Stimulated activated CD4-positive, alpha-beta T cell treated with anti-CD3 and anti-CD28 coated beads, Interleukin-1b, Interleukin-23, amount 100 ng/mL, for 24 hours (primary cell): ENCODE measurements around the gene NR2C1.
A peak's percentile ranks its signal among the peaks of the same experiment; 100 is the strongest.
"Not testable (repeated sequence)": the region's sequence is repeated elsewhere in the genome, so short reads cannot be mapped to it uniquely, and the experiment has no call there.

Source experiments
- DNase-seq, 4 experiments: peaks; one replicate each; pipeline ENCODE4 v3.0.0-alpha.2; 2020; ENCODE audit warnings: low read depth in 4 of 4, low spot score in 1 of 4

Gene NR2C1

DNA sequence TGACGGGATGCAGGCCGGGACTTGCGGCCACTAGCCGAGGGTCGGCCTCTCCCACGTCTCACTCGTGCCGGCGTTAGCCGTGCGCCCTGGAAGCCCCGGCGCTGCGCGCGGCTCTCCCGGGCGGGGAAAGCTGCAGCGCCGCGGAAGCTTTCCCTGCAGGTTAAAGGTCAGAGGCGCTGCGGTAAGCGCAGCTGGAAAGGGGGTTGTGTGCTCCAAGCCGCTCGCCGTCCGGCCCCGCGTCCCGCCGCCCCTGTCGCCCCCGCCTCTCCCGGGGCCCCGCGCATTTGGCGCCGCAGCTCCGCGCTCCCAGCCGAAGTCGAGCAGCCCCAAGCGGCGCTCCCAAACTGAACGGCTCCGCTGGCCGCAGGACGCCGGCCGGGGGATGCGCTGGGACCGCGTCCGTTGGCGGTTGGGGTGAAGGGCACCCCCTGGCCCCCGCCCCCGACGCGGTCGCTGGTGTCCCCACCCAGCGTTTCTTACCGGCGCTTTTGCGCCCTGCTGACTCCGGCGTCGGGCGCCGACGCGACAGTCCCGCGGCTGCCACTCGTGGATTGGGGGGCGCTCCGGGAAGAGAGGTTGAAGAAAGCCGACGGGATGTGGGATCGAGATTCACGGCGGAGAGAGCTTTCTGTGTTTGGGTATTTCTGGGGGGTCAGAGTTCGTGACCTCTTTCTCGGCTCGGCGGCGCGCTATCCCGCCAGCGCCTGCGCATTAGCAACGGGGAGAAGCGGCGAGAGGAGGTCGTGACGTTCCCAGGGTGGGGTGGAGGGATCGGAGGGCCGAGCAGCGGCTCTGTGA is at the start of gene NR2C1:
NR2C1 (minus strand) TSS at position 719 of the 798 bp plus-strand sequence. CDS start 6,234 bp downstream, outside the sequence.
- DNase-seq = peak; percentile 72 to 88 (median 80)

- DNase-seq = no peak
Measured at GRCh38 chr12:95118788-95119179, 45.4 kb upstream of the NR2C1 start.

- DNase-seq = no peak
Measured at GRCh38 chr12:95118138-95118787, 44.8 kb upstream of the NR2C1 start.

DNA sequence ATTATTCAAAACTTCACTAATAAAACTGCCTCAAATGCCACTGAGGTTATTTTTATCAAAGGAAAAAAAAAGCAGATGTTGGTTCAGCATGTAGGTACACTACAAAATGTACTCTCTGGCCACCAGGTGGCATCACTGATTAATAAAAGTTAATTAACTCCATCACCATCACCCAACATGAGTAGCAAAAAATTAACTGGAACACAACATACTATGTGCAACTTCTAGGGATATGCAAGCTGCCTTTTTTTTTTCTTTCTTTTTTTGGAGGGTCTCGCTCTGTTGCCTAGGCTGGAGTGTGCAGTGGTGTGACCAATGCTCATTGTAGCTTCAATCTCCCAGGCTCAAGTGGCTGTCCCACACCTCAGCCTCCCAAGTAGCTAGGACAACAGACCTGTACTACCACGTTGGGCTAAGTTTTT is 43.8 kb upstream of the NR2C1 start:
- DNase-seq = peak; percentile 24 to 49 (median 38)

- DNase-seq = no peak
Measured at GRCh38 chr12:95116773-95117172, 43.4 kb upstream of the NR2C1 start.

DNA sequence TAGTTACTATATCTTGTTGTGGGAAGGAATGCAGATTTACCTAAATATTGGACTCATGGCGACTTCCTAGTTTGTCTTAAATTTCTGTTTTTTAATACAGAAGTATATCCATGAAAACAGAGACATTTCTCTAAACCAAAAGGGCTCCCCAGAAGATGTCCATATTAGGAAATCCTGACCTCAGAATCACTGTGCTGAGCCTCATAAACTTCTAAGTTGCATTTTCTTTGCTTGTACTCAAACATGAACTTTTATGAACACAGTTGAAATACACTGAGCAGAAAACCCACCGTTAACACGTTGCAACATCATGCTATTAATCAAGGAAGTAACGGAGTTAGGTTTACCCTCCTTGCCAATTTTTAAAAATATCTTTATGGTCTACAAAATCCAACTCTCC is 42.9 kb upstream of the NR2C1 start:
- DNase-seq = no peak

- no peak for DNase-seq
Measured at GRCh38 chr12:95115641-95116040, 42.2 kb upstream of the NR2C1 start.

DNA sequence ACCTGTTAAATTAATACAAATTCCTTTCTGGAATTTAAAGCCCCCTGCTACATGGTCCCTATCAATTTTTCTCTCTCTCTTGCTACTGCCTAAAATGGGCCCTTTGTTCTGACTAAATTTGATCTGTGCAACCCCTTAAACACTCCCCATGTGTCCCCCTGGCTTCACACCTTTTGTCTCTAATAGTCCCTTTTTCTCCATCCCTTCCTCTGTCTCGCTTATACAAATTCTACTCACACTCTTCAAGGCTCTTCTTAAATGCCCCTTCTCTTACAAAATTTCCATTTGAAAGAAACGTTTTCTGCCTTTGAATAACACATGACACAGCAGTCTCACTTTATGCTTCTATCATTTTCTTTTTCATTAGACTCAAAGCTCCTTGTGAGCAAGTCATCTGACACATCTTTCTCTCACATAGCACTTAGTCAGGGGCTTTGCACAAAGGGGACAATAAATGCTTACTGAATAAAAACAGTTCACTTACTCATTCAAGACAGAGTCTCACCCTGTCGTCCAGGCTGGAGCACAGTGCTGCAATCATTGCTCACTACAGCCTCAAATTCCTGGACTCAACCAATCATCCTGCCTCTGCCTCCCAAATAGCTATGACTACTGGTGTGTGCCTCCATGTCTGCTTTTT is 41.5 kb upstream of the NR2C1 start:
- no peak for DNase-seq

- no peak for DNase-seq
Measured at GRCh38 chr12:95107362-95107761, 33.9 kb upstream of the NR2C1 start.

- no peak for DNase-seq
Measured at GRCh38 chr12:95105540-95105939, 32.1 kb upstream of the NR2C1 start.

DNA sequence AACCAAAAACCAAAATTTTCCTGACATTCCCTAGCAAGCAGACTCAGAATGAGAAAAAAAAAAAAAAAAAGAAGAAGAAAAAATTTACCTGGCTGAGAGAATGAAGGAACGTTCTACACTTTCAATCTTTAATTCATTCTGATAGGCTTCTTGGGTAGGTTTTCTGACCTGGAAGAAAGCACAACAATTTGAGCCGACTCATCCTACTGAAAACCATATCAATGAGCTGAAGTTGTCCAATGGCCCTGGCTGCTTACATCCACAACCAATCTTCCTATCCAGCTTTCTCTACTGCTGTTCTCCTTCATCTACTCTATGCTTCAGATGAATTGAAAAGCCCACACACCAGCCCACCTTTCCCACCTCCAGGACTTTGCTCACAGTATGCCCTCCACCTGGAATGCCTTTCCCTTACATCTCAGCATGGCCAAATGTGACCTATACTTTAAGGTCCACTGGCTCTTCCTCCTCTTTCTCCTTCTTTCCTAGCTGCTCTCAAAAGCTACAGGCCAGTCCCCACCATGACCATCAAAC is 31.6 kb upstream of the NR2C1 start:
- no peak for DNase-seq

- DNase-seq = peak in 3 of 4 experiments; percentile 6 to 14 (median 8)
Measured at GRCh38 chr12:95102916-95103671, 29.7 kb upstream of the NR2C1 start.

DNA sequence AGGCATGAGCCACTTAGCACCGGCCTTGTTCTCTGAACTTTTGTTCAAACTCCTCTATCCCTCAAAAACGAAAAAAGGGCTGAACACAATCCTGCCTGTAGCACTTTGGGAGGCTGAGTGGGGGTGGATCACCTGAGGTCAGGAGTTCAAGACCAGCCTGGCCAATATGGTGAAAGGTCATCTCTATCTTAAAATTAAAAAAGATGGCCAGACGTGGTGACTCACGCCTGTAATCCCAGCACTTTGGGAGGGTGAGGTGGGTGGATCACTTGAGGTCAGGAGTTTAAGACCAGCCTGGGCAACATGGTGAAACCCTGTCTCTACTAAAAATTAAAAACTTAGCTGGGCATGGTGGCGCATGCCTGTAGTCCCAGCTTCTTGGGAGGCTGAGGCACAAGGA is 28.5 kb upstream of the NR2C1 start:
- not testable (repeated sequence) for DNase-seq

GRCh38 chr12:95100264-95101190 is 27.1 kb upstream of the NR2C1 start:
- DNase-seq = no peak

DNA sequence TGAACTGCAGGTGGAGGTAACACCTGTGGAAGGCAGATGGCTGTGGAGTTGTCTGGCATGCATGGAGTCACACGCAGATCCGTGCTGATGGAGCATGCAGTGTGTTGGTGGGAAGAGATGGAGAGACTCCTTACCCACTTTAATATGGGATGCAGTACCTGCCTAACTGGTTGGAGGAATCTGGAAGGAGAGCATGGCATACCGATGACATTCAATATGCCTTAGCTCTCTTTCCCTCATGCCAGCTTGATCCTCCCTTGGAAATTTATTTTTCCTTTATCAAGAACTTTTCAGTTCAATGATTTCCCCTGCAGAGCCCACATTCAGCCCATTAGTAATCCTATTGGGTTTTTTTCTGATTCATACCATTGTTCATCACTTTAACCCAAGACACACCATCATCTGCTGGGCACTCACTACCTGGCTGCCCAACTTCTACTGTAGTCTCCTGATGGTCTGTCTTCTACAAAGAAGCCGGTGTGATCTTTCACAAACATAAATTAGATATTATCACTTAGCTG is 25.9 kb upstream of the NR2C1 start:
- DNase-seq = no peak

DNA sequence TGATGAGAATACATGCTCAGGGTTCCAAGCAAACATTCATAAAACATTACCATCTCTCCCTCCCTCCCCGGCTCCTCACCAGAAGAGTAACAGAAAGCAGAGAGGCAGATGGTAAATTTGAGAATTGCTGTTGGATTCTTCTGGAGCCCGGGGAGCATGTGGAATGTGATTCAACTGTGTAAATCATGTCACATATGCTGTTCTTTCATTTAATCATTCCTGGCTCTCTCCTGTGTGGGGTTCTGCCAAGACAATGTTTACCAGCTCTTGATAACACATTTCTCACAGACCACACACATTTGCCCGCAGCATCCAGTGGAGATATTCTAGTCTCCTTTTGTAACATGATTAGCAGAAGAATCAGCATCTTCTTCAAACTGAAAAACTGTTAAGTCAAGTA is 23.4 kb upstream of the NR2C1 start:
- DNase-seq = no peak

GRCh38 chr12:95096378-95096777 is 23.0 kb upstream of the NR2C1 start:
- no peak for DNase-seq

DNA sequence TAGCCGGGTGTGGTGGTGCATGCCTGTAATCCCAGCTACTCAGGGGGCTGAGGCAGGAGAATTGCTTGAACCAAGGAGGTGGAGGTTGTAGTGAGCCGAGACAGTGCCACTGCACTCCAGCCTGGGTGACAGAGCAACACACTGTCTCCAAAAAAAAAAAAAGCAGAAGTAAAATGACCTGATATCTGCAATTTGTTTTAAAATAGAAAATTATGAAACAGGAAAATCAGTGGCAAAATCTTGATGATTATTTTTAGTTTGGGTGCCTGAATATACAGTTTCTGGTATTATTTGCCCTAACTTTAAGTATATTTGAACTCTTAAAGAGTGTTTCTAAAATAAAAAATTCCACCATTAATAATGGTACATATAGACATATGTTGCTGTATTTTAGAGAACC is 22.4 kb upstream of the NR2C1 start:
- DNase-seq = not testable (repeated sequence)

DNA sequence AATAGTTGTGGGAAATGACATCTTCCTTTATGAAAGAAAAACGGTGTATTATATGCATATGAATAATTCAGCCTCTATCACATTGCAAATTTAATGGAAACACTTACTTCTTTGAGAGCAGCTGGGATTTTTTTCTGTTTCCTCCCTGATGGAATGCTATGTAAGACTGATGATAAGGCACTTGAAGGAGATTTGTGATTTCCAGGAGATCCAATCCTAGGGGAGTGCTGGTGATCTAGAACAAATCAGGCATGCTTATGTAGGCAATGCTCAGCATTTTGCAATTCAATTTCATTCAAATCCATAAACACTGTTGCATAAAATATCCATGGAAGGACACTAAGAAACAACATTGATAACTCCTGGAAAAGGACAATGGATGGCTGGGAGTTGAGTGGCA is 16.0 kb upstream of the NR2C1 start:
- DNase-seq = no peak

GRCh38 chr12:95088379-95088778 is 15.0 kb upstream of the NR2C1 start:
- no peak for DNase-seq
